DMS153 treated with DMSO at 0.1 percent for 48 hours (cell line): ENCODE measurements around the gene BEST1.
"Not testable (repeated sequence)": the region's sequence is repeated elsewhere in the genome, so short reads cannot be mapped to it uniquely, and the experiment has no call there.

Source experiments
- DNase-seq: peaks from one replicate; lab custom pipeline; 2025; ENCODE audit not compliant: unreplicated experiment; lab: John Stamatoyannopoulos, UW

Gene BEST1

GRCh38 chr11:61976420-61976800 is 26.3 kb downstream of the BEST1 start:
- DNase-seq, result no peak

GRCh38 chr11:61976813-61977475 is 26.8 kb downstream of the BEST1 start:
- no peak for DNase-seq

- DNase-seq, result no peak
These were observed 28.8 kb downstream of the BEST1 start for GRCh38 chr11:61978703-61979661.

GRCh38 chr11:61980783-61981541 is 30.8 kb downstream of the BEST1 start:
- no peak for DNase-seq

GRCh38 chr11:61983419-61983818 is 33.3 kb downstream of the BEST1 start:
- DNase-seq, result no peak

GRCh38 chr11:61985869-61986268 is 35.7 kb downstream of the BEST1 start:
- no peak for DNase-seq

- no peak for DNase-seq
These were observed 44.8 kb downstream of the BEST1 start for GRCh38 chr11:61994981-61995380.

- no peak for DNase-seq
These were observed 46.8 kb downstream of the BEST1 start for GRCh38 chr11:61996933-61997332.

GRCh38 chr11:61999141-61999975 is 49.2 kb downstream of the BEST1 start:
- DNase-seq, result no peak

GRCh38 chr11:62000539-62001446 is 50.6 kb downstream of the BEST1 start:
- no peak for DNase-seq

- DNase-seq, result no peak
These were observed 51.5 kb downstream of the BEST1 start for GRCh38 chr11:62001450-62002191.

- DNase-seq, result not testable (repeated sequence)
These were observed 52.1 kb downstream of the BEST1 start for GRCh38 chr11:62002283-62002682.

- no peak for DNase-seq
These were observed 54.3 kb downstream of the BEST1 start for GRCh38 chr11:62004473-62004872.

- no peak for DNase-seq
These were observed 58.0 kb downstream of the BEST1 start for GRCh38 chr11:62008193-62008592.

GRCh38 chr11:62010935-62011528 is 60.9 kb downstream of the BEST1 start:
- DNase-seq, result no peak

GRCh38 chr11:62011881-62012280 is 61.7 kb downstream of the BEST1 start:
- DNase-seq, result no peak

- no peak for DNase-seq
These were observed 62.3 kb downstream of the BEST1 start for GRCh38 chr11:62012451-62012831.

- DNase-seq, result no peak
These were observed 62.8 kb downstream of the BEST1 start for GRCh38 chr11:62012832-62013461.
